SK-N-MC (cell line): ENCODE measurements around the gene NLRP7.
"Not testable (repeated sequence)": the region's sequence is repeated elsewhere in the genome, so short reads cannot be mapped to it uniquely, and the experiment has no call there.

ENCODE experiments used
- EZH2 ChIP-seq: fragments of 200-600 bp; sonication (generic); IDR thresholded peaks from one replicate; pipeline ENCODE4 v1.6.1; 2017; ENCODE audit warnings: antibody characterized with exemption
- FOXP2 ChIP-seq: optimal IDR thresholded peaks from 2 replicates; pipeline ENCODE3; 2011; ENCODE audit warnings: mild to moderate bottlenecking, moderate library complexity; ENCODE audit not compliant: insufficient read depth; ENCODE audit errors: extremely low read length, control extremely low read depth
- POLR2AphosphoS5 ChIP-seq: IDR thresholded peaks from 2 replicates; pipeline ENCODE4 v1.6.1; 2012; ENCODE audit warnings: mild to moderate bottlenecking, low read depth, low read length, borderline replicate concordance

DNA sequence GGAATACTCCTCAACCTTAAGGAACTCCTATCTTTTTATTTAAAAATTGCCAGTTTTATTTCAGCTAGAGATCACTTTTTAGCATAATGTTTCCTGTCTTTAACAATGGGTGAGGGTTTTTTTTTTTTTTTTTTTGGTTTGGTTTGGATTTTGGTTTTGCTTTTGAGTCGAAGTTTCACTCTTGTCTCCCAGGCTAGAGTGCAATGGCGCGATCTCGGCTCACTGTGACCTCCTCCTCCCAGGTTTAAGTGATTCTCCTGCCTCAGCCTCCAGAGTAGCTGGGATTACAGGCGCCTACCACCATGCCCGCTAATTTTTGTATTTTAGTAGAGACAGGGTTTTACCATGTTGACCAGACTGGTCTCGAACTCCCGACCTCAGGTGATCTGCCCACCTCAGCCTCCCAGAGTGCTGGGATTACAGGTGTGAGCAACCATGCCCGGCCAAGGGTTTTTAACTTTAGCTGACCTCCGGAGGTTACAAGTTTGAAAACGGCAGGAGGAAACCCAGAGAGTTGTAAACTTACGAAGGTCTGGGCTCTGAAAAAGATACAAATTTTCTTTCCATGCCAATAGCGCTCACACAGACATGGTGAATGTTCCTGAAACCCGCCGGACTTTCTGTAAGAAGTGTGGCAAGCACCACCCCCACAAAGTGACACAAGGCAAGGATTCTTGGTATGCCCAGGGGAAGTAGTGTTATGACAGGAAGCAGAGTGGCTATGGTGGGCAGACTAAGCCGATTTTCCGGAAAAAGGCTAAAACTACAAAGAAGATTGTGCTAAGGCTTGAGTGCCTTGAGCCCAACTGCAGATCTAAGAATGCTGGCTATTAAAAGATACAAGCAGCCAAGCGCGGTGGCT is 26.1 kb upstream of the NLRP7 start:
- not testable (repeated sequence) for TF ChIP-seq EZH2, POLR2AphosphoS5, FOXP2
